ENCODE measurements around the gene SLC25A47. TPM values are rescaled to one million over a fixed set of nuclear protein-coding genes. Genes with fewer than 3 reads are reported as not detected.

The SLC25A47 gene
- total RNA-seq, 2 donors from 2014 or later: not detected

- no peak for TF ChIP-seq CTCF (IDR thresholded peaks at IDR 0.05)
- H3K27ac ChIP-seq: no peak overlapping the region
- no peak for ATAC-seq (ENCODE audit: insufficient number of reproducible peaks, low FRiP score, low read depth)
These were observed 7.3 kb downstream of the SLC25A47 start for GRCh38 chr14:100330388-100330931.

GRCh38 chr14:100332071-100332639 lies 9.0 kb downstream of the SLC25A47 start:
- ATAC-seq (ENCODE audit: insufficient number of reproducible peaks, low FRiP score, low read depth): no peak
- Histone ChIP-seq H3K4me3 (no peak overlapping the region), H3K4me1 (ENCODE audit: control insufficient read depth in 1 of 2, low read depth in 2 of 2) (no peaks in the 10 kb centered on the region), H3K9me3 (no peaks in the 10 kb centered on the region), H3K27me3 (replicated peaks; ENCODE audit: insufficient read depth) (no peaks in the 10 kb centered on the region), H3K36me3 (peaks cover 20% of the 10 kb centered on the region), H3K27ac (no peak overlapping the region)
- no peak for TF ChIP-seq CTCF (IDR thresholded peaks at IDR 0.05)
- DNase-seq (ENCODE audit: low spot score): no peak

More at GRCh38 chr14:100330388-100330931, 7.3 kb downstream of the SLC25A47 start:
- Histone ChIP-seq H3K4me3 (no peak overlapping the region), H3K9me3 (no peaks in the 10 kb centered on the region), H3K36me3 (peaks cover 9% of the 10 kb centered on the region), H3K4me1 (ENCODE audit: control insufficient read depth in 1 of 2, low read depth in 2 of 2) (peaks cover 0 to 8% of the 10 kb centered on the region in 2 donors), H3K27me3 (replicated peaks; ENCODE audit: insufficient read depth) (no peaks in the 10 kb centered on the region)
- DNase-seq (ENCODE audit: low spot score): no peak

GRCh38 chr14:100332797-100333196 lies 9.7 kb downstream of the SLC25A47 start:
- no peak for ATAC-seq (ENCODE audit: insufficient number of reproducible peaks, low FRiP score, low read depth)
- no peak for TF ChIP-seq CTCF (IDR thresholded peaks at IDR 0.05)

GRCh38 chr14:100333311-100333710 lies 10.2 kb downstream of the SLC25A47 start:
- no peak for TF ChIP-seq CTCF (IDR thresholded peaks at IDR 0.05)
- H3K27ac ChIP-seq: no peak overlapping the region
- DNase-seq (ENCODE audit: low spot score) (no peak), ATAC-seq (ENCODE audit: insufficient number of reproducible peaks, low FRiP score, low read depth) (no peak)
- H3K27me3 ChIP-seq (replicated peaks; ENCODE audit: insufficient read depth): no peaks in the 10 kb centered on the region
- H3K4me3 ChIP-seq: no peak overlapping the region
- no peaks in the 10 kb centered on the region for H3K9me3 ChIP-seq
- H3K4me1 ChIP-seq (ENCODE audit: control insufficient read depth in 1 of 2, low read depth in 2 of 2): no peaks in the 10 kb centered on the region
- peaks cover 28% of the 10 kb centered on the region for H3K36me3 ChIP-seq

More at GRCh38 chr14:100332797-100333196, 9.7 kb downstream of the SLC25A47 start:
- no peak overlapping the region for H3K4me3 ChIP-seq
- no peaks in the 10 kb centered on the region for H3K4me1 ChIP-seq (ENCODE audit: control insufficient read depth in 1 of 2, low read depth in 2 of 2)
- H3K36me3 ChIP-seq: peaks cover 23% of the 10 kb centered on the region
- H3K27ac ChIP-seq: no peak overlapping the region
- no peak for DNase-seq (ENCODE audit: low spot score)
- no peaks in the 10 kb centered on the region for H3K27me3 ChIP-seq (replicated peaks; ENCODE audit: insufficient read depth)
- H3K9me3 ChIP-seq: no peaks in the 10 kb centered on the region

- no peaks in the 10 kb centered on the region for H3K9me3 ChIP-seq
- no peak overlapping the region for H3K4me3 ChIP-seq
- ATAC-seq (ENCODE audit: insufficient number of reproducible peaks, low FRiP score, low read depth) (no peak), DNase-seq (ENCODE audit: low spot score) (no peak)
- H3K27ac ChIP-seq: no peak overlapping the region
- no peaks in the 10 kb centered on the region for H3K4me1 ChIP-seq (ENCODE audit: control insufficient read depth in 1 of 2, low read depth in 2 of 2)
- TF ChIP-seq CTCF (IDR thresholded peaks at IDR 0.05): no peak
- H3K27me3 ChIP-seq (replicated peaks; ENCODE audit: insufficient read depth): no peaks in the 10 kb centered on the region
- H3K36me3 ChIP-seq: peaks cover 29% of the 10 kb centered on the region
These were observed 10.7 kb downstream of the SLC25A47 start for GRCh38 chr14:100333827-100334226.

Measured in thoracic aorta (tissue), 2 donors.